GM18505 (cell line): ENCODE data around the gene MED26.
A peak's percentile ranks its signal among the peaks of the same experiment; 100 is the strongest.

Source experiments
- ATAC-seq: cut with Tn5 transposase; IDR thresholded peaks from one replicate; pipeline ENCODE4 v1.9.1; 2021; ENCODE audit not compliant: unreplicated experiment
- POLR2A ChIP-seq: IDR thresholded peaks from 4 replicates; pipeline ENCODE4 v1.6.1; 2011; ENCODE audit warnings: borderline replicate concordance; ENCODE audit not compliant: insufficient read depth, insufficient read length; ENCODE audit errors: extremely low read depth

MED26 gene

DNA sequence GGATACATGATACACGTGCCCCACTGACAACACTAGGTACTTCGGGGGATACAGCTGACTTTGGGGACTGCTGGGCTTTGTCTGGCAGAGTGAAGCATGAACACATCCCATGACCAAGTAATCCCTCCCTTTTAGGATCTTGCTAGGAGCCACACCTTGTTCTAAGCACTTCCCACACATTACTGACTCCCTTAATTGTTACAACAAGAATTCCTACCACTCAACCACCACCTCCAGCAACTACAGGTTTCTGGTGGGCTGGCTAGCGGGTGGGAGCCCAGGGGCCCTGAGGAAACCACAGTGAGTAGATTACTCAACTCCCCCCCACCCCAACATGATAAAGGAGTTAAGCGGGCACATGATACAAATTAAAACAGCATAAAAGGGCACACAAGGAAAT, 48.6 kb downstream of the MED26 start:
- TF ChIP-seq POLR2A, result no peak
- ATAC-seq, result no peak

DNA sequence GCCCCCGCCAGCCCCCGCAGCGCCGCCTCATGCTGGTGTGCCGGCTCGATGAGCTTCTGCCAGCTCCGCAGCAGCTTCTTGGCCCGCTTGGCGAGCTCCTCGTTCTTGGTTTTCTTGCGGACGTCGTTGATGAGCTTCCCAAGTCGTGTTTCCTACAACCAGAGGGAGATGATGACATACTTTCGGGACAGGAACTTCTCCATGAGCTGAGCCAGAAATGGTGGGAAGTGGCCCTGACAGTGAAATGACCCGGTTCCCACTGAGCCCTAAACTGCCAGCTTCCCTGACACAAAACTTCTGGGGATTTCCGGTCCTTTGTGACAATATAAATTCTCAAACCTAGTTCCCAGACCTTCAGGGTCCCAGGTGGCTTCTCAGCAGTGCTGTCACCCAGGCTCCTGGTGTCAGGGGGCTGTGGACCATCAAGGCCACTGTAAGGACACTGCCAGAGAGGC, 50.4 kb downstream of the MED26 start:
- ATAC-seq, result no peak
- no peak for TF ChIP-seq POLR2A

DNA sequence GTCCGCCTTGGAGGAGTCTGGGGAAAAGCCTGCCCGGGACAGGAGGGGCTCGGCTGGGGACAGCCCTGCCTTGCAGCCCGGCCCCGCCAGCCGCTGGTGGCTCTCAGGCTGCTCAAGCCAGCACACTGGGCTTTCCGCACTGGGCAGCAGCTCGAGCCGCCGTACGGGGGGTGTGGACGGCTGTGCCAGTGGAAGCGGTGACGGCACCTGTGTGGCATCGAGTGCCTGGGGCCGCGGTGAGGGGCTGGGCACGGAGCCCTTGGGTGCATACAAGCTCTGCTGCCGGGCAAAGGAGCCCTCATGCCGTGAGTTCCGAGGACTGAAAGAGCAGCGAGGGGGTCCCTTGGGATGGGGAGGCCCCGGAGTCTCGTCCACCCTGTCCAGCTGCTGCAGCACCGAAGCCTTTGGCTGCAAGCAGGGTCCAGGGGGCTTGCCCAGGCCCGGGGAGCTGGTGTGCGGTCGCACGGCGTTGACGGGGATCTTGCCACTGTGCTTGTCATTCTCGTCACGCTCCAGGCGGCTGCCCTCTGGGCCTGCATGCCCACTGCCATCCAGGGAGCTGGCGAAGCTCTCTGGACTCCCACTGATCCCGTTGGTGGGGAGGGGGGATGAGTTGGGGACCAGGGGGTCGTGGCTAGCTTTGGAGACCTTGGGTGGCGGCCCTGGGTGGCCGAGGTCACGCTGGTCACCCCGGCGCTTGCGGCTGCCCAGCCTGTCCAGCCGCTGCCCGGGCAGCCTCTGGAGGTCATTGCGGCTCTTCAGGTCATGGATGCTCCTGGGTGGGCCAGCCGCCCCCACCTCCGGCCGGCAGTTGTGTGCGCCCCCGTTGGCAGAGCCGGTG, 51.1 kb downstream of the MED26 start:
- no peak for ATAC-seq
- TF ChIP-seq POLR2A, result no peak

DNA sequence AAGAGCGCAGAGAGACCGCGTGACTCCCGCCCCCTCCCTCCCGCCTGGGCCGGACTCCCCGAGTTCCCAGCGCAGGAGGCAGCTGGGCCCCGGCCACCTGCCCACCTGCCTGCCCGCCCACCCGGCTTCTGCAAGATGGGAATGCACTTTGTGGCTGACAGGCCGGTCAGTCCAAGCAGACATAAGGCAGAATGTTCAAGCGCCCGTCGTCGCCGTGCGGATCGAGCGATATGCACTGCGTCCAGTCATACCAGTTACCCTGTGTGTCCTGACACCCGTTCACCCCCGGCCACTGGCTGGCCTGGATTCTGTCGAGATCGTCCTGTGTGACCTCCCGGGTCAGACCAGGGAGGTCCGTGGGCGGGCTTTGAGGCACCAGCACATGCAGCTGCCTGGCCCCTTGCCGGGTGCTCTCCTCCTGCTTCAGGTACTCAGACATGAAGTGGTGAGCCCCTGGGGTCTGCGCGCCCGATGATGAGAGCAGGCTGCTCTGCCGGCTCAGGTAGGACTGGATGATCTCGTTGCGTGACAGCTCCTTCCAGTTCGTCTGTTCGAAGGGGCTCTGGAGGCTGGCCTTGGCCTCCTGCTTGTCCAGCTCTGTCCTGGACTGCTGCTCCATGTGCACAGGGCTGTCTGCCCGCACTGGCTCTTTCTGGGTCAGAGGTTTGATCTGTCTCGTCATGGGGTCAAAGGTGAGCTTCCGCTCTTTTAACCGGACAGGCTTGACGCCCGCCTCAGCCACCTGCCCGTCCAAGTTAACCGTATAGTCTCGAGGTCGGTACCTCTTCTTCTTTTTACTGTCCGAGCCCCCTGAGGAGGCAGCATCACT, 51.9 kb downstream of the MED26 start:
- no peak for TF ChIP-seq POLR2A
- no peak for ATAC-seq

DNA sequence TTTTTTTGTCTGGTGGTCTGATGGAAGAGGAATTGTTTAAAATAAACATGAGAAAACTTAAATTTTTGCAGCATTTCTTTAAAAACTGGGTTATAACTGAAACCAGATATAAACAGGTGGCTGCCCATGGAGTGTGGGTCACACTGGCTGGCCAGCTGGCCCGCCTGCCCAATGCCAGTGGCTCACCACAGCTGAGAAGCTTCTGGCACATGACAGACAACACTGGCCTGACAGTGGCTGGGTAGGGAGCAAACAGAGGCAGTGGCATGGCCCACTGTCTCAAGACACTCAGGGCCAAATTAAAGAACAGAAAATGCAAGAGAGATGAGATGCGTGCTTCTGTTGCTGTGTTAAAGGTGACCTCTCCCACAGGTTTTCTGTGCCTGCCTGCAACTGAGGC, 52.7 kb downstream of the MED26 start:
- ATAC-seq, result no peak
- no peak for TF ChIP-seq POLR2A

DNA sequence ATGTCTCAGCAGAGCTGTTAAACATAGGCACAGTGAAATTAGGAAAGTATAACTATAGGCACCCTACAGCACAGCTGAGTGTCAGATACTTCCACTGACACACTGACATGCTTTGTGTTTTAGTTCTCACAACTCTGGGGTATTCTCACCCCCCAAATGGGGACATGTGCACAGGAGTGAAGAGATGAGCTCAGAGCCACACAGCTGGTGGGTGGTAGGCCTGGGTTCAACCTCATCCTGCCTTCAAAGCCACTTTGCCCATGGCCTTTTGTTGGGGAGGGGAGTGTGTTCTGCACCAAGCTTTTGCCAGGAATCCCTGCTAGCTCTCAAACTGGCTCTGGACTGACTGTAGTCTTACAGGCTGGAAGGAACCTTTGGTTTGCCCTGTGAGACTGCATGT, 54.1 kb downstream of the MED26 start:
- no peak for TF ChIP-seq POLR2A
- no peak for ATAC-seq

DNA sequence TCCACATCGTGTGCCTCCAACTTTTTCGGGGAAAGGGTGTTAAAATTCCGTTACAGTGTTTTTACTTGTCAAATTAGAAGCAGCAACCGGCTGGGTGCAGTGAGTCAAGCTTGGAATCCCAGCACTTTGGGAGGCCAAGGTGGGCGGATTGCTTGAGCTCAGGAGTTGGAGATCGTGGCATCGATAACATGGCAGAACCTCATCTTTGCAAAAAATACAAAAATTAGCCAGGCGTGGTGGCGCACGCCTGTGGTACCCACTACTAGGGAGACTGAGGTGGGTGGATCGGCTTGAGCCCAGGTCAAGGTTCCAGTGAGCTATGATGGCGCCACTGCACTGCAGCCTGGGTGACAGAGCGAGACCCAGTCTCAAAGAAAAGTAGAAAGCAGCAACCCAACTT, 54.7 kb downstream of the MED26 start:
- TF ChIP-seq POLR2A, result no peak
- no peak for ATAC-seq

DNA sequence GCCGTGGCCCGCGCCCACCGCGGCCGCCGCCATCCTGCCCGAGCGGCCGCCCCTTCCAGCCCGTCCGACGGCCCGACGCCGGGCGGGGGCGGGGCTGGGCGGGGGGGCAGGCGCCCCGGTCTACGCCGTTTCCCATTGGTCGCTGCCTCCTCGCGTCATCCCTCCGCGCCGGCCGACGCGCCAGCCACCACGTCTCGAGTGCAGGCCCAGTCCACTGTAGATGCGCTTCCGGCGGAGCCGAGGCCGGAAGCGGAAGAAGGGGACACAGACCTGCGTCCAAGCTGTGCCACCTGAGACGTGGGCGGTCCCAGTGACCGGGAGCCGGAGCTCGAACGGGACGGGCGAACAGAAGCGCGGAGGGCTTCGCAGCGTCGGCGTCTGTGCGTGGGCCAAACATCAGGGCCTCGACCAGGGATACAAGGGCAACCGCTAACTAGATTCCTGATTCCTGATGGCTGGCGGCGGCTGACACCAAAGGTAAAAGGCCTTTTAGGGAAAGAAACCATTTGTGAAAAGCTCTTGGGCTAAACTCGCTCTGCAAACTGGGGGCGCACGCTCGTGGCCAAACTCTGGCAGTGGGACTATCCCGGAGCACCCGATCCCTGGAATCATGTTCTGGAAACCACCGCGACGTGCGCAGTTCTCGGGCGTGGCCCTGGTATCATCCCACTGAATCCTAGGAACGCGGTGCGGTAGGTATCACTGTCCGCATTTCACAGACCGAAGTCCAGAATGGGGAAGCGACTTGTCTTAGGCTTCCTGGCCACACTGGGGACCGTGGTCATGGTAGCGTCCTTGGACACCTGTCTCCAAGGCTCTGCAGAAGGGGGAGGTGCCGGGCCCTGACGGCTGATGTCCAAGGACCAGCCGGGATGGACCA, 55.4 kb downstream of the MED26 start, which contains the start of gene SLC35E1:
Gene SLC35E1 (minus strand): TSS at position 84 of the 880 bp plus-strand sequence. CDS start 51 bp downstream, at position 33.
- TF ChIP-seq POLR2A, result peak; percentile 91
- peak; percentile 68 for ATAC-seq

DNA sequence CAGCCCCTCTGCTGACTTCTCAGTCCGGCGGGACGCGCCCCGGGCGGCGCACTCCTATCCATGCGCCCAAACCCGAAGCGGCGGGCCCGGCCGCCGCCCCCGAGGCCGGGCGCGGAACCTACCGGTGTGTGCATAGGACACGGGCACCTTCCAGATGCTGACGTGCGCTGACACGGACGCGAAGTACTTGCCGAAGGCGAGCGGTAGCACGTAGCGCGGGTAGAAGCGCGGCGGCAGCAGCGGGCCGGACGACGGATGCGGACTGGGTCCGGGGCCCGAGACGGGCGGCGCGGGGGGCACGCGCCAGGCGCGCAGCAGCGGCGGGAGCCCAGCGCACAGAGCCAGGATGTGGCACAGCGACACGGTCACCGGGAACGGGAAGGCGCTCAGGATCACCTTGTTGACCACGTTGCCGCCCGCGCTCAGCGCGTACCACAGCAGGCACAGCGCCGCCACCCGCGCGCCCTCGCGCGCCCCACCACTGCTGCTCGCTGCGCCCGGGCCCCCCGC, 56.1 kb downstream of the MED26 start:
- no peak for TF ChIP-seq POLR2A
- peak; percentile 39 for ATAC-seq

DNA sequence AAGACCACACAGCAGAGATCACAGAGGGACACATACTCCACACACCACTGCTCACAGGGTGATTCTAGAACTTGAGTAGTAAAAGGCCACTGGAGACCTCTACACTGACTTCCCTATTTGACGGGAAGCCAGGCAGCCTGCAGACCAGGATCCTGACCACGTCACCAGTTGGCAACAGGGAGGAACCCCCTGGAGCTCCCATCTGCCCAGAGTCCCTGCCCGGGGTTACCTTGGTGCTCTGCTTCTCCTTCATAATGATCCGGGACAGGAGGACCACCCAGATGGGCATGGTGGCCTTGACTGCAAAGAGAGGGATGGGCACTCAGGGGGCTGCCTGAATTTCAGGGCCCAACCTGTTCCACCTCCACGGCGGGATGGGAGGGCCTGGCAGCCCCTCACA, 56.7 kb downstream of the MED26 start:
- TF ChIP-seq POLR2A, result no peak
- no peak for ATAC-seq

DNA sequence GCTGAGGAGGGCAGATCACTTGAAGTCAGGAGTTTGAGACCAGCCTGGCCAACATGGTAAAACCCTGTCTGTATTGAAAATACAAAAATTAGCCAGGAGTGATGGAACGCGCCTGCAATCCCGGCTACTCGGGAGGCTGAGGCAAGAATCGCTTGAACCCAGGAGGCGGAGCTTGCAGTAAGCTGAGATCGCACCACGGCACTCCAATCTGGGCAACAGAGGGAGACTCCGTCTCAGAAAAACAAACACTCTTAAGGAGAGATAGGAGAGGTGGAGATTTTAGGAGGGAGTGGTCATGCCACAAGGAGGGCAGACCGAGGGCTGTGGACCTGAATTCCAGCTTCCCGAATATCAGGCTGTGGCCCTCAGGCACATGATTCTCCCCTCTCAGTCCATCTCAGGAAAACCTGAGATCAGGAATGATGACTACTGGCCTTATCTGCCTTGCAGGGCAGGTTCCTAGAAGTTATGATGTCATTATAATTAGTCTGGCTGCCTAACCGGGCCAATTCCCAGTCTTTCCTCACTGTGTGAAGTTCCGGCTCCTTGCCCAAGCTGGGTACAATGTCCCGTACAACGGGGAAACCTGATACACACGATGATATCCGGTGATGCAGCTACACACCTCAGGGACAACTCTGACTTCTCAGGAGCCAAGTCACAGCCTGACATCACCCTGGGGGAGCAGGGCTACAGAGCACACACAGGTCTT, 58.2 kb downstream of the MED26 start:
- ATAC-seq, result no peak
- TF ChIP-seq POLR2A, result no peak

DNA sequence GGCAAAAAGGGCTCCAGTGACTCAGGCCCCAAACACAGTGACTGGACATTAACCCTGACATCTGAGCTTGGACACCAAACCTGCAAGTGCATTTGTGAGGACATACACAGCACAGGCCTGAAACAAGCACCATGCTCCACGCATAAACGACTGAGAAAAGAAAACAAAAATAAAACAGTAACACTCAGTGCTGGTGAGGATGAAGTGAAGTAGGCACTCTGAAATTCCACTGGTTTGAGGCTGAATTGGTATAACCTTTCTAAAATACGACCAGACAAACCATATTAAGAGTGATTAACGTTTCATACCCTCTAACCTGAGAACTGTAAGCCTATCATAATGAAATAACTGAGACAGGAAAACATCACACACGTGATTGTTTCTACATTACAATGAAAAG, 61.3 kb downstream of the MED26 start:
- no peak for TF ChIP-seq POLR2A
- no peak for ATAC-seq
